HEK293 (cell line): Measurements from ENCODE around the gene PLXNA2.

Experiments
- CTCF ChIA-PET: fragments of 350-600 bp; formaldehyde crosslinking; extraction: SDS; loops from one replicate; lab custom pipeline; 2021; ENCODE audit warnings: antibody characterized with exemption; lab: Yijun Ruan, JAX
- POLR2A ChIA-PET: fragments of 300-600 bp; formaldehyde crosslinking; extraction: SDS; loops from one replicate; lab custom pipeline; 2020; ENCODE audit warnings: antibody characterized with exemption, inconsistent platforms; lab: Yijun Ruan, JAX
- H3K27ac ChIP-seq: fragments of 200-500 bp; sonication (Bioruptor generic); 2 replicates; pipeline ENCODE4 v1.5.1; 2014; ENCODE audit warnings: low read depth, low read length, control low read depth, inconsistent platforms; ENCODE audit errors: extremely low read depth
- H3K36me3 ChIP-seq, 2 experiments: fragments of 200-500 bp in 1 of 2; sonication (Bioruptor generic) in 1 of 2; 1 replicate in 1 of 2; 2 replicates in 1 of 2; pipeline ENCODE4 v1.5.1; 2014 to 2017; ENCODE audit warnings: inconsistent platforms in 2 of 2, low read length in 2 of 2; ENCODE audit not compliant: control insufficient read depth in 2 of 2, insufficient read depth in 1 of 2
- H3K4me1 ChIP-seq: fragments of 200-500 bp; sonication (Bioruptor generic); 2 replicates; pipeline ENCODE4 v1.5.1; 2014; ENCODE audit warnings: mild to moderate bottlenecking, low read length, inconsistent platforms; ENCODE audit not compliant: control insufficient read depth, insufficient read depth
- H3K4me3 ChIP-seq: 2 replicates; pipeline ENCODE4 v1.5.1; 2011; ENCODE audit warnings: low read depth, mild to moderate bottlenecking, control low read depth, low read length, moderate library complexity
- H3K9me3 ChIP-seq: fragments of 200-500 bp; sonication (Bioruptor generic); 2 replicates; pipeline ENCODE4 v1.5.1; 2014; ENCODE audit warnings: low read depth, low read length, inconsistent platforms; ENCODE audit not compliant: control insufficient read depth, insufficient read depth
- RBAK ChIP-seq: fragments of 450-650 bp; formaldehyde crosslinking; IDR thresholded peaks from 2 replicates; pipeline ENCODE4 v1.5.1; 2016; ENCODE audit warnings: missing biosample characterization, missing genetic modification characterization
- ZBTB17 ChIP-seq: fragments of 450-650 bp; formaldehyde crosslinking; IDR thresholded peaks from 2 replicates; pipeline ENCODE4 v1.5.1; 2016; ENCODE audit warnings: missing biosample characterization, missing genetic modification characterization
- ZNF112 ChIP-seq: fragments of 450-650 bp; formaldehyde crosslinking; IDR thresholded peaks from 2 replicates; pipeline ENCODE4 v1.5.0; 2017; ENCODE audit warnings: missing biosample characterization, missing genetic modification characterization
- ZNF174 ChIP-seq: fragments of 450-650 bp; formaldehyde crosslinking; IDR thresholded peaks from 2 replicates; pipeline ENCODE4 v1.5.0; 2017; ENCODE audit warnings: missing biosample characterization, mild to moderate bottlenecking, missing genetic modification characterization
- ZNF19 ChIP-seq: fragments of 450-650 bp; formaldehyde crosslinking; IDR thresholded peaks from 2 replicates; pipeline ENCODE4; 2016; ENCODE audit warnings: missing biosample characterization, missing genetic modification characterization, low read depth
- ZNF202 ChIP-seq: fragments of 450-650 bp; formaldehyde crosslinking; IDR thresholded peaks from 2 replicates; pipeline ENCODE4 v1.5.1; 2016; ENCODE audit warnings: missing biosample characterization, missing genetic modification characterization, borderline replicate concordance
- ZNF391 ChIP-seq: fragments of 450-650 bp; formaldehyde crosslinking; IDR thresholded peaks from 2 replicates; pipeline ENCODE4 v1.5.1; 2016; ENCODE audit warnings: low read depth, missing biosample characterization, missing genetic modification characterization, borderline replicate concordance
- TF ChIP-seq, protein P1 (sequence below): fragments of 450-650 bp; formaldehyde crosslinking; IDR thresholded peaks from 2 replicates; pipeline ENCODE4 v1.5.1; 2016; ENCODE audit warnings: missing biosample characterization, missing genetic modification characterization, borderline replicate concordance
- TF ChIP-seq, protein P2 (sequence below): fragments of 450-650 bp; formaldehyde crosslinking; IDR thresholded peaks from 2 replicates; pipeline ENCODE4 v1.5.1; 2016; ENCODE audit warnings: missing biosample characterization, missing genetic modification characterization
- TF ChIP-seq, protein P3 (sequence below): fragments of 450-650 bp; formaldehyde crosslinking; IDR thresholded peaks from 2 replicates; pipeline ENCODE4 v1.5.1; 2017; ENCODE audit warnings: missing biosample characterization, missing genetic modification characterization
- TF ChIP-seq, protein P4 (sequence below): fragments of 450-650 bp; formaldehyde crosslinking; IDR thresholded peaks from 2 replicates; pipeline ENCODE4 v1.5.1; 2016; ENCODE audit warnings: missing biosample characterization, missing genetic modification characterization

The PLXNA2 gene

DNA sequence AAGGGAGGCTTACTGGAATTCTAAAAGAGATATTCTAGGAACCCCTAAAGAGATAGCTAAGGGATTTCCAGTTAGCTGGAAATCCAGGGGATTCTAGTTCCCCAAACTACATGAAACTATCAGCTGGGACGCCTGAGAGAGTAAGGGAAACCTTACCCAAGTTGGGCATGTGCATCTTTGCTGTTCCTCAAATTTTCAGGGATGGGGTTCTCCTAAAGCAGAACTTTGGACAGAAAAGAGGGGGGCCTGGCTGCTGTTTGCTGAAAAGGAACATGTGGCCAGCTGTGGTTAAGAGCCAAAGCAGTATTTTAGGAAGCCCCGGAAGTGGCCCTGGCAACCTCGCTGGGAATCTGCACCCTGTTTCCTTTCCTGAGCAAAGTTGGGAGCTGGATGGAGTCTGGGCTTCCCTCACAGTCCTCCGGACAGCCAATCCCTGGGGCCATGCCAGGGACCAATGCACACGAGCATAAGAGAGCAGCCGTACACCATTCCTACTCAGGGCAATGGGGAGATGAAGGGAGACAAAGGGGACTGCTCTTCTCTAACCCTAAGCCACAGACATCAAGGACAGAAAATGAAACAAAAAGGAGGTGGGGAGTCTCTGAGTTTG lies 154.3 kb downstream of the PLXNA2 start (continued):
- TF ChIP-seq, protein P1, sequence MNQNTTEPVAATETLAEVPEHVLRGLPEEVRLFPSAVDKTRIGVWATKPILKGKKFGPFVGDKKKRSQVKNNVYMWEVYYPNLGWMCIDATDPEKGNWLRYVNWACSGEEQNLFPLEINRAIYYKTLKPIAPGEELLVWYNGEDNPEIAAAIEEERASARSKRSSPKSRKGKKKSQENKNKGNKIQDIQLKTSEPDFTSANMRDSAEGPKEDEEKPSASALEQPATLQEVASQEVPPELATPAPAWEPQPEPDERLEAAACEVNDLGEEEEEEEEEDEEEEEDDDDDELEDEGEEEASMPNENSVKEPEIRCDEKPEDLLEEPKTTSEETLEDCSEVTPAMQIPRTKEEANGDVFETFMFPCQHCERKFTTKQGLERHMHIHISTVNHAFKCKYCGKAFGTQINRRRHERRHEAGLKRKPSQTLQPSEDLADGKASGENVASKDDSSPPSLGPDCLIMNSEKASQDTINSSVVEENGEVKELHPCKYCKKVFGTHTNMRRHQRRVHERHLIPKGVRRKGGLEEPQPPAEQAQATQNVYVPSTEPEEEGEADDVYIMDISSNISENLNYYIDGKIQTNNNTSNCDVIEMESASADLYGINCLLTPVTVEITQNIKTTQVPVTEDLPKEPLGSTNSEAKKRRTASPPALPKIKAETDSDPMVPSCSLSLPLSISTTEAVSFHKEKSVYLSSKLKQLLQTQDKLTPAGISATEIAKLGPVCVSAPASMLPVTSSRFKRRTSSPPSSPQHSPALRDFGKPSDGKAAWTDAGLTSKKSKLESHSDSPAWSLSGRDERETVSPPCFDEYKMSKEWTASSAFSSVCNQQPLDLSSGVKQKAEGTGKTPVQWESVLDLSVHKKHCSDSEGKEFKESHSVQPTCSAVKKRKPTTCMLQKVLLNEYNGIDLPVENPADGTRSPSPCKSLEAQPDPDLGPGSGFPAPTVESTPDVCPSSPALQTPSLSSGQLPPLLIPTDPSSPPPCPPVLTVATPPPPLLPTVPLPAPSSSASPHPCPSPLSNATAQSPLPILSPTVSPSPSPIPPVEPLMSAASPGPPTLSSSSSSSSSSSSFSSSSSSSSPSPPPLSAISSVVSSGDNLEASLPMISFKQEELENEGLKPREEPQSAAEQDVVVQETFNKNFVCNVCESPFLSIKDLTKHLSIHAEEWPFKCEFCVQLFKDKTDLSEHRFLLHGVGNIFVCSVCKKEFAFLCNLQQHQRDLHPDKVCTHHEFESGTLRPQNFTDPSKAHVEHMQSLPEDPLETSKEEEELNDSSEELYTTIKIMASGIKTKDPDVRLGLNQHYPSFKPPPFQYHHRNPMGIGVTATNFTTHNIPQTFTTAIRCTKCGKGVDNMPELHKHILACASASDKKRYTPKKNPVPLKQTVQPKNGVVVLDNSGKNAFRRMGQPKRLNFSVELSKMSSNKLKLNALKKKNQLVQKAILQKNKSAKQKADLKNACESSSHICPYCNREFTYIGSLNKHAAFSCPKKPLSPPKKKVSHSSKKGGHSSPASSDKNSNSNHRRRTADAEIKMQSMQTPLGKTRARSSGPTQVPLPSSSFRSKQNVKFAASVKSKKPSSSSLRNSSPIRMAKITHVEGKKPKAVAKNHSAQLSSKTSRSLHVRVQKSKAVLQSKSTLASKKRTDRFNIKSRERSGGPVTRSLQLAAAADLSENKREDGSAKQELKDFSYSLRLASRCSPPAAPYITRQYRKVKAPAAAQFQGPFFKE (tag by site-specific recombination): no peak
- no peak for TF ChIP-seq ZBTB17
- TF ChIP-seq ZNF202: no peak
- TF ChIP-seq, protein P2, sequence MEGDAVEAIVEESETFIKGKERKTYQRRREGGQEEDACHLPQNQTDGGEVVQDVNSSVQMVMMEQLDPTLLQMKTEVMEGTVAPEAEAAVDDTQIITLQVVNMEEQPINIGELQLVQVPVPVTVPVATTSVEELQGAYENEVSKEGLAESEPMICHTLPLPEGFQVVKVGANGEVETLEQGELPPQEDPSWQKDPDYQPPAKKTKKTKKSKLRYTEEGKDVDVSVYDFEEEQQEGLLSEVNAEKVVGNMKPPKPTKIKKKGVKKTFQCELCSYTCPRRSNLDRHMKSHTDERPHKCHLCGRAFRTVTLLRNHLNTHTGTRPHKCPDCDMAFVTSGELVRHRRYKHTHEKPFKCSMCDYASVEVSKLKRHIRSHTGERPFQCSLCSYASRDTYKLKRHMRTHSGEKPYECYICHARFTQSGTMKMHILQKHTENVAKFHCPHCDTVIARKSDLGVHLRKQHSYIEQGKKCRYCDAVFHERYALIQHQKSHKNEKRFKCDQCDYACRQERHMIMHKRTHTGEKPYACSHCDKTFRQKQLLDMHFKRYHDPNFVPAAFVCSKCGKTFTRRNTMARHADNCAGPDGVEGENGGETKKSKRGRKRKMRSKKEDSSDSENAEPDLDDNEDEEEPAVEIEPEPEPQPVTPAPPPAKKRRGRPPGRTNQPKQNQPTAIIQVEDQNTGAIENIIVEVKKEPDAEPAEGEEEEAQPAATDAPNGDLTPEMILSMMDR (tag by site-specific recombination): no peak
- TF ChIP-seq, protein P3, sequence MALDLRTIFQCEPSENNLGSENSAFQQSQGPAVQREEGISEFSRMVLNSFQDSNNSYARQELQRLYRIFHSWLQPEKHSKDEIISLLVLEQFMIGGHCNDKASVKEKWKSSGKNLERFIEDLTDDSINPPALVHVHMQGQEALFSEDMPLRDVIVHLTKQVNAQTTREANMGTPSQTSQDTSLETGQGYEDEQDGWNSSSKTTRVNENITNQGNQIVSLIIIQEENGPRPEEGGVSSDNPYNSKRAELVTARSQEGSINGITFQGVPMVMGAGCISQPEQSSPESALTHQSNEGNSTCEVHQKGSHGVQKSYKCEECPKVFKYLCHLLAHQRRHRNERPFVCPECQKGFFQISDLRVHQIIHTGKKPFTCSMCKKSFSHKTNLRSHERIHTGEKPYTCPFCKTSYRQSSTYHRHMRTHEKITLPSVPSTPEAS (tag by site-specific recombination): no peak
- no peak for TF ChIP-seq ZNF112 (tag by site-specific recombination)
- TF ChIP-seq, all 188 proteins: peak for 0

DNA sequence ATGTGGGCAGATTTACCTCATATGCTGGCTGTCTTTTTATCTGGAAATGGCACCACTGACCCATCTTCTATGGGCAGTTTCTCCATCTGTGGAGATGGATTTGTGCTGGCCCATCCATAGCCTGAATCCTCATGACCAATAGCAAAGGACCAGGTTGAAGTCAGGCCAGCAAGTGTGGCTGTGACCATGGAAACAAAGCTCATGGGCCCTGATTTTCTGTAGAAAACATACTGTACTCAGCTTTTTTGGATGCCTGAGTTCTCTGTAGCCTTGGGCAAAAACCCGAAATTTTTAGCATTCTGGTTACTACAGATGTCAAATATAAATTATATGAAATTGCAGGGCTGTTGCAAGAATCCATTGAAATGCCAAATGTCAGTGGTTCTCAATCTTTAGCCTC lies 155.0 kb downstream of the PLXNA2 start:
- ChIA-PET POLR2A (no interaction called here), CTCF (interaction anchor here (0.7 to 1.3 kb wide), 5 partner anchors 8 to 156 kb away, joined by 3 to 5 read pairs (median 3); no protein-coding TSS in a partner anchor)
- TF ChIP-seq ZNF391 (tag by site-specific recombination) (no peak), ZNF174 (tag by site-specific recombination) (no peak), ZNF19 (tag by site-specific recombination) (no peak), RBAK (tag by site-specific recombination) (no peak)
- TF ChIP-seq, protein P4, sequence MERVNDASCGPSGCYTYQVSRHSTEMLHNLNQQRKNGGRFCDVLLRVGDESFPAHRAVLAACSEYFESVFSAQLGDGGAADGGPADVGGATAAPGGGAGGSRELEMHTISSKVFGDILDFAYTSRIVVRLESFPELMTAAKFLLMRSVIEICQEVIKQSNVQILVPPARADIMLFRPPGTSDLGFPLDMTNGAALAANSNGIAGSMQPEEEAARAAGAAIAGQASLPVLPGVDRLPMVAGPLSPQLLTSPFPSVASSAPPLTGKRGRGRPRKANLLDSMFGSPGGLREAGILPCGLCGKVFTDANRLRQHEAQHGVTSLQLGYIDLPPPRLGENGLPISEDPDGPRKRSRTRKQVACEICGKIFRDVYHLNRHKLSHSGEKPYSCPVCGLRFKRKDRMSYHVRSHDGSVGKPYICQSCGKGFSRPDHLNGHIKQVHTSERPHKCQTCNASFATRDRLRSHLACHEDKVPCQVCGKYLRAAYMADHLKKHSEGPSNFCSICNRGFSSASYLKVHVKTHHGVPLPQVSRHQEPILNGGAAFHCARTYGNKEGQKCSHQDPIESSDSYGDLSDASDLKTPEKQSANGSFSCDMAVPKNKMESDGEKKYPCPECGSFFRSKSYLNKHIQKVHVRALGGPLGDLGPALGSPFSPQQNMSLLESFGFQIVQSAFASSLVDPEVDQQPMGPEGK (tag by site-specific recombination): no peak
- Histone ChIP-seq H3K4me3 (no peak overlapping the region), H3K36me3 (peaks cover 0 to 34% of the 10 kb centered on the region in 2 experiments; a peak in 1 of 3 replicates), H3K4me1 (no peaks in the 10 kb centered on the region), H3K27ac (no peak overlapping the region), H3K9me3 (no peaks in the 10 kb centered on the region)
